ENCODE results near the gene HNRNPDL.
"Not testable (repeated sequence)": the region's sequence is repeated elsewhere in the genome, so short reads cannot be mapped to it uniquely, and the experiment has no call there.

The HNRNPDL gene

GRCh38 chr4:82432596-82432995, 2.3 kb upstream of the HNRNPDL start:
- DNase-seq = no peak

GRCh38 chr4:82431831-82432230, 1.6 kb upstream of the HNRNPDL start:
- DNase-seq = no peak

- peak; percentile 42 for DNase-seq
Observed at GRCh38 chr4:82430964-82431745, 893 bp upstream of the HNRNPDL start.

GRCh38 chr4:82429728-82430192, 502 bp downstream of the HNRNPDL start:
- DNase-seq = no peak

DNA sequence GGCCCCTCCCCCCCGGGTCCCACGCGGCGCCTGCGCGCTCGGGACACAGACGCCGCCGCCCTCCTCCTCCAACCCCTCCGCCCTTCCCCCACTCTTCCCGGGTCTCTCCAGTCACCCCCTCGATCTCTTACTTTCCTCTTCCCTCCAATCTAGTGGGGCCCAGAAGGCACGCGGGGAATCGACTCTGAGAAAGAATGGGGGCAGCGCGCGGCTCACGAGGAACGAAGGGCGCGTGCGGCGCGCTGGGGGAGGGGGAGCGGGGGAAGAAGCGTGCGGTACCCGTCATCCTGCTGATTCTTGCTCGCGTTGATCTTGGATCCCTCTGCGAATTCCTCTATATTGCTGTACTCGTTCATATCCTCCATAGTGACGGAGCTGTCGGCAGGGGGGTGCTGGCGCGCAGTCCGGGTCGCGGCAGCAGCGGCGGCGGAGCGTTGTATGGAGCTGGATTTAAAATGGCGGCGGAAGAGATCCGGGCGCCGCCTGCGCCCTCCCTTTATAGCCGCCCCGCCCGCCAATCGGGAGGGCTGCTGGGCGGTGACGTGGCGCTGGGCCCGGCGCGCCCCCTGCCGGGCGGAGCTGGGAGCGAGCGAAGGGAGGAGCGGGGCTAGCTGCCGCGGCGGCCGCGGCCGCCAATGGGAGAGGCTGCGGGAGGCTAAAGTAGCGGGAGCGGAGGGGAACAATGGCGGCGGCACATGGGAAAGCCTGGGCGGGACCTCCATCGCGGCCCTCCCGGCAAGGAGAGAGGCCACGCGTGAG, 1.1 kb downstream of the HNRNPDL start:
- DNase-seq = peak; percentile 92

DNA sequence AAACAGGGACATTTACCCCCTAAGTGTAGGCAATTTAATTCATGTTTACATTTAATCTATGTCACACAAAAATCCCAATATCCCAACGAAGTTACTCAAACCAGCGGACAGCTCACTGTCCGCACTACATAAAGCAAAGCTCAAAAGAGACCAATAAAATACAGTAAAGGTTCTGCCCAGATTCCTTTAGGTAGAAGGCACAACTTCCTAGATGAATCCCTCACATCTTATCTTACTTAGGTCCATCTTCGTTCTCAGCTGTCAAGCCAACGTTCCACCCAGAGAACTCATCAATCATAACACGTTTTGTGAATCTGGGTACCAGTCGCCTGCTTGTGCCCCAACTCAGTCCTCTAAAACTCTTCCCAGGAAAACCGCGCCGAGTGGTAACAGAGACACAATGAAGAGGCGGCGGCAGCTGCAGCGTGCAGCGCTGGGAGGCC, 1.7 kb downstream of the HNRNPDL start:
- no peak for DNase-seq

GRCh38 chr4:82425478-82425877, 4.8 kb downstream of the HNRNPDL start:
- no peak for DNase-seq

GRCh38 chr4:82423245-82424054, 6.8 kb downstream of the HNRNPDL start:
- peak; percentile 76 for DNase-seq

DNA sequence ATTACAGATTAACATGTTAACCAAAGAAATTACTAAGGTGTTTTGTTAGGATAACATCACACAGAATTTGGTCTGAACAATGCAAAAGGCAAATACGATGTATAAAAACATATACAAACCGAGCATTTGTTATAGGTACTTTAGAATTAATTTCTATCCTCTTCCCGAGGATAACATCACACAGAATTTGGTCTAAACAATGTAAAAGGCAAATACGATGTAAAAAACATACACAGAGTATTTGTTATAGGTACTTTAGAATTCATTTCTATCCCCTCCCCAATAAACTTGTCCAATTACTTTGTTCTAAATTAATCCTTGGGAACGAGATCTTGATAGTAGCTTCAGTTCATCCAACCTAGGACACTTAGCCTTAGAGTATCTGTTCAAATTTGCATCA, 7.6 kb downstream of the HNRNPDL start:
- DNase-seq = no peak

GRCh38 chr4:82421796-82422560, 8.3 kb downstream of the HNRNPDL start:
- no peak for DNase-seq

DNA sequence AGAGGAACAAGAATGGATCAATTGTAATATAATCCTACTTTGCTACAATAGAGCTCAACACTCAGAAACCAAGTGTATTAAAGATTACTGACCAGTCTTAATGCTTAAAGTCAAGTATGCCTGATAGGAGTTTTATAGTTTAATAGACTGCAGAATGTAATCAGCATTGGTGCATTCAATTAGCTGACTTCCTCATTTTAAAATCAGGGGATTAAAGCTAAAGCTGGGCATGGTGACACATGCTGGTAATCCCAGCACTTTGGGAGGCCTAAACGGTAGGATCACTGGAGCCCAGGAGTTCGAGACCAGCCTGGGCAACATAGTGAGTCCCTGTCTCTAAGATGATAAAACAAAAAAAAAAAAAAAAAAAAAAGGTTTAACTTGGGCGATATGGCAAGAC, 10.8 kb downstream of the HNRNPDL start:
- no peak for DNase-seq

- DNase-seq = no peak
Observed at GRCh38 chr4:82415922-82416365, 14.3 kb downstream of the HNRNPDL start.

- not testable (repeated sequence) for DNase-seq
Observed at GRCh38 chr4:82415061-82415460, 15.2 kb downstream of the HNRNPDL start.

GRCh38 chr4:82403725-82404124, 26.5 kb downstream of the HNRNPDL start:
- DNase-seq = no peak

DNA sequence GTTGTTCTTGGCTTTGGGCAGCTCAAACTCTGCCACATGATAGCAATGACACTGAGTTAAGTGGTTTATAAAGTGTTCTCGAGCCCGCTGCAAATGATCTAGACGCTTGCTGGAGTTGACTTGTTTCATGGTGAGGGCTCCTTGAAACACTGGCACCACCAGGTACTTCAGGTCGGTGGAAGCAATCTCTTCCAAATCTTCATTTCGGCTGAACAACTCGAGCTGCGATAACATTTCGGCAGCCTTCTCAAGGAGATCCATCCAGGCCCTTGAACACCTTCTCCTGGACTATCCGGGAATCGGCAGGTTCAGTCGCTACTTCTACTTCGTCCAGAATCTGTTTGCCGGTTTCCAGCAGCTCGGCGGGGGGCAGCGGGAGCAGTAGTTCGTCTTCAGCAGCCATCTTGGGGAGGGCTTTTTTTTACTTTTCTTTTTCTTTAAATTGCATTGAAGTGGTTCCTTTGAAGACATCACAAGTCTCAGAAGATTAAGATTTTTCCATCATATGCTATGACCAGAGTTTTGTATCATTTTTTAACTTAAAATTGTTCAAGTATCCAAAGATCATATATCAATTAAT, 28.0 kb downstream of the HNRNPDL start:
- no peak for DNase-seq

DNA sequence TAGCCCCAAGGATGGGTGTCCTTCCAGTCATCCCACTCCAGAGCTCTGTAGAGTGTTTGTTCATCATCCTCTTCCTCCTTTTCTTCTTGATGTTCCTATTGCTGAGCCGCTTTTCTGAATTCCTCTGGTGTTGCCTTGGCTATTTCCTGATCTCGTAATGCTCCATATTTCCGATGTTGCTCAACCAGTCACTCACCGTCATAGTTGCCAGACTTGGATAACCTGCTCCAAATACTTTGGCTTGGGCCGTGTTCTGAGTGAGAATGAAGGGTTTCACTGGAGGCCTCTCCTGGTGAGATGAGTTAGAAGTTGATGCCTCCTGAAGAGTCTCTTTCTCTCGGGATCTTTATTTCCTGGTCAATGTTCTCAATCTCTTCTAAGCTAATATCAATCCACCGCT, 28.7 kb downstream of the HNRNPDL start:
- no peak for DNase-seq

- no peak for DNase-seq
Observed at GRCh38 chr4:82398263-82398662, 32.0 kb downstream of the HNRNPDL start.

GRCh38 chr4:82397527-82397926, 32.7 kb downstream of the HNRNPDL start:
- DNase-seq = no peak

DNA sequence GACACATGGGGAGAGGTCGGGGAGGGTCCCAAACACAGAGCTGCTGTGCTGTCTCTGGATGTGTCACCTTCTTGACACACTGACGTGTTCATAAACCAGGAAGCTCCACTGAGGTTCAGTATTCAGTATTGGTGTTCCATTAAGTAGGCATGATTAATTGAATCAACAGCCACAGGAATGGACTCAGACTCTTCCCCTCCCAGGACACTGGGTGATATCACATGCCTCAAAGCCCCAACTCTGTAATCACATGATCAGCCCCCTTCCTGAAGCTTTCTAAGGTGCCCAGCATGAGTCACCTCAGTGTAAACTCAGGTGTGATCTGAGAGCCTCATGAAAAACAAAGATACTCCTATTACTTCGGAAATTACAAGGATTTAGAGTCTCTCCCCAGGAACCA, 35.4 kb downstream of the HNRNPDL start:
- no peak for DNase-seq

DNA sequence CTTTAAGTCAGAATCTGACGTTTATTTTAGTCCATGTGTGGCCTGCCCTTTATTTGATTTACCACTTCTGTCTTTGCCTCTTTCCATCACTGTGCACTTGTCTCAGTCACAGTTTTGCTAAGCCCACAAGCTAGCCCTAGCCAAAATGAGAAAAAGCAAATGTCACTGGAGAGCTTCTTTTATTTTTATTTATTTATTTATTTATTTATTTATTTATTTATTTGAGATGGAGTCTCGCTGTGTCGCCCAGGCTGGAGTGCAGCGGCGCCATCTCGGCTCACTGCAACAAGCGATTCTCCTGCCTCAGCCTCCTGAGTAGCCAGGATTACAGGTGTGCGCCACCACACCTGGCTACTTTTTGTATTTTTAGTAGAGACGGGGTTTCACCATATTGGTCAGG, 40.2 kb downstream of the HNRNPDL start:
- not testable (repeated sequence) for DNase-seq

DNA sequence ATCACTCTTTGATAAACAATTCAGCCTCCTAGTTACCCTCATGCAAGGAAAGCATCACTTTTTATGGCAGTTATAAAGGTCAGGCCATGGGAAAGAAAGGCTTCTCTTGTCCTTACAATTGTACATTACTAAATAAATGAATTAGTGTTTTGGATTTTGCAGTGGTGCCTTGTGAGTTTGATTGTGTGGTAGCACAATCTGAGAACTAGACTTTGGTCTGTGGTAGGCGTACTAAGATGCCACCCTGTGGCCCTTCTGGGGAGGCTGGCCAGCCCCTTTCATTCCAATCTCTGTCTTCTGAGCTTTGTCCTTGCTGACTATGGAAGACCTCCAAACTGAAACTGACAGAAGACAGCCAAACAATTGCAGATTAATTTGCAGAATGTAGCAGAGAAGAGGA, 41.9 kb downstream of the HNRNPDL start:
- no peak for DNase-seq

GRCh38 chr4:82386312-82386711, 44.0 kb downstream of the HNRNPDL start:
- DNase-seq = not testable (repeated sequence)

Data from fibroblast of skin of abdomen (primary cell).